Measurements from ENCODE around the gene PRKCE.

GRCh38 chr2:46001290-46001689 lies 349.8 kb downstream of the PRKCE start:
- TF ChIP-seq CREB1 (IDR thresholded peaks at IDR 0.05) (no peak), RNF2 (IDR thresholded peaks at IDR 0.05; ENCODE audit: borderline replicate concordance, low read depth, low read length, missing control alignments, poor library complexity, severe bottlenecking) (no peak), EP300 (IDR thresholded peaks at IDR 0.05; ENCODE audit: borderline replicate concordance in 1 of 2, low read depth in 2 of 2, low read length in 2 of 2) (no peak)
- TF ChIP-seq, protein P1, sequence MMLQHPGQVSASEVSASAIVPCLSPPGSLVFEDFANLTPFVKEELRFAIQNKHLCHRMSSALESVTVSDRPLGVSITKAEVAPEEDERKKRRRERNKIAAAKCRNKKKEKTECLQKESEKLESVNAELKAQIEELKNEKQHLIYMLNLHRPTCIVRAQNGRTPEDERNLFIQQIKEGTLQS (IDR thresholded peaks at IDR 0.05; ENCODE audit: insufficient read depth, low read depth, low read length): no peak
- TF ChIP-seq, protein P2, sequence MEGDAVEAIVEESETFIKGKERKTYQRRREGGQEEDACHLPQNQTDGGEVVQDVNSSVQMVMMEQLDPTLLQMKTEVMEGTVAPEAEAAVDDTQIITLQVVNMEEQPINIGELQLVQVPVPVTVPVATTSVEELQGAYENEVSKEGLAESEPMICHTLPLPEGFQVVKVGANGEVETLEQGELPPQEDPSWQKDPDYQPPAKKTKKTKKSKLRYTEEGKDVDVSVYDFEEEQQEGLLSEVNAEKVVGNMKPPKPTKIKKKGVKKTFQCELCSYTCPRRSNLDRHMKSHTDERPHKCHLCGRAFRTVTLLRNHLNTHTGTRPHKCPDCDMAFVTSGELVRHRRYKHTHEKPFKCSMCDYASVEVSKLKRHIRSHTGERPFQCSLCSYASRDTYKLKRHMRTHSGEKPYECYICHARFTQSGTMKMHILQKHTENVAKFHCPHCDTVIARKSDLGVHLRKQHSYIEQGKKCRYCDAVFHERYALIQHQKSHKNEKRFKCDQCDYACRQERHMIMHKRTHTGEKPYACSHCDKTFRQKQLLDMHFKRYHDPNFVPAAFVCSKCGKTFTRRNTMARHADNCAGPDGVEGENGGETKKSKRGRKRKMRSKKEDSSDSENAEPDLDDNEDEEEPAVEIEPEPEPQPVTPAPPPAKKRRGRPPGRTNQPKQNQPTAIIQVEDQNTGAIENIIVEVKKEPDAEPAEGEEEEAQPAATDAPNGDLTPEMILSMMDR (IDR thresholded peaks at IDR 0.05; ENCODE audit: control extremely low read depth in 1 of 3, insufficient read depth in 1 of 3, low read depth in 1 of 3, low read length in 3 of 3): no peak
